BLaER1 treated with 17β-estradiol and CSF1 and Interleukin-3, amounts not matched to agents 10 nM and 100 nM (cell line): ENCODE measurements around the gene PLEKHG3.
A peak's percentile ranks its signal among the peaks of the same experiment; 100 is the strongest.

Source experiments
- H3K27ac ChIP-seq, 11 experiments: shearing (Covaris generic); formaldehyde crosslinking; 2 replicates each; pipeline ENCODE4 v1.8.1; 2022
- H3K27me3 ChIP-seq, 11 experiments: shearing (Covaris generic); formaldehyde crosslinking; 2 replicates each; pipeline ENCODE4 v1.8.1; 2022
- H3K36me3 ChIP-seq, 11 experiments: shearing (Covaris generic); formaldehyde crosslinking; 2 replicates each; pipeline ENCODE4 v1.8.1; 2022
- H3K4me1 ChIP-seq, 10 experiments: shearing (Covaris generic); formaldehyde crosslinking; 2 replicates each; pipeline ENCODE4 v1.8.1; 2022
- H3K4me2 ChIP-seq, 11 experiments: shearing (Covaris generic); formaldehyde crosslinking; 2 replicates each; pipeline ENCODE4 v1.8.1; 2022
- H3K4me3 ChIP-seq, 10 experiments: shearing (Covaris generic); formaldehyde crosslinking; 2 replicates each; pipeline ENCODE4 v1.8.1; 2022
- H3K9ac ChIP-seq, 11 experiments: shearing (Covaris generic); formaldehyde crosslinking; 2 replicates each; pipeline ENCODE4 v1.8.1; 2022
- H3K9me3 ChIP-seq, 11 experiments: shearing (Covaris generic); formaldehyde crosslinking; replicated peaks in 1 of 11; 2 replicates each; pipeline ENCODE4 v1.8.1; 2022
- H4K20me1 ChIP-seq, 11 experiments: shearing (Covaris generic); formaldehyde crosslinking; 2 replicates each; pipeline ENCODE4 v1.8.1; 2022
- Cebpa-rat ChIP-seq, 11 experiments: shearing (Covaris generic); IDR thresholded peaks; 2 replicates each; pipeline ENCODE4 v1.8.1; 2022

Gene PLEKHG3

GRCh38 chr14:64761441-64762043 is 57.3 kb downstream of the PLEKHG3 start:
- peak overlapping the region; percentile 90 to 97 (median 95) for H3K4me2 ChIP-seq
- H3K9ac ChIP-seq, result peak overlapping the region in 4 of 11 experiments; percentile 24 to 75 (median 57); a peak in 4 of 22 replicates
- H3K9me3 ChIP-seq, result no peaks in the 10 kb centered on the region
- no peaks in the 10 kb centered on the region for H3K36me3 ChIP-seq
- H3K27me3 ChIP-seq, result peaks cover 0 to 4% (median 0%) of the 10 kb centered on the region in 11 experiments; a peak in 1 of 22 replicates
- no peaks in the 10 kb centered on the region for H4K20me1 ChIP-seq
- no peak for TF ChIP-seq Cebpa-rat (IDR thresholded peaks at IDR 0.05)
- H3K4me1 ChIP-seq, result peaks cover 35 to 63% (median 56%) of the 10 kb centered on the region in 10 experiments
- H3K4me3 ChIP-seq, result peak overlapping the region in 1 of 10 experiments; percentile 60; a peak in 2 of 20 replicates
- peak overlapping the region in 4 of 11 experiments; percentile 26 to 61 (median 44); a peak in 6 of 22 replicates for H3K27ac ChIP-seq

GRCh38 chr14:64762044-64763034 is 58.1 kb downstream of the PLEKHG3 start:
- H4K20me1 ChIP-seq, result no peaks in the 10 kb centered on the region
- H3K9ac ChIP-seq, result peak overlapping the region in 9 of 11 experiments; percentile 15 to 75 (median 49); a peak in 14 of 22 replicates
- no peak for TF ChIP-seq Cebpa-rat (IDR thresholded peaks at IDR 0.05)
- peak overlapping the region in 9 of 11 experiments; percentile 5 to 71 (median 46); a peak in 14 of 22 replicates for H3K27ac ChIP-seq
- peak overlapping the region; percentile 2 to 60 (median 36); a peak in 15 of 20 replicates for H3K4me3 ChIP-seq
- peak overlapping the region; percentile 90 to 97 (median 95) for H3K4me2 ChIP-seq
- H3K4me1 ChIP-seq, result peaks cover 35 to 63% (median 55%) of the 10 kb centered on the region in 10 experiments
- no peaks in the 10 kb centered on the region for H3K36me3 ChIP-seq
- H3K9me3 ChIP-seq, result no peaks in the 10 kb centered on the region
- peaks cover 0 to 4% (median 0%) of the 10 kb centered on the region in 11 experiments; a peak in 1 of 22 replicates for H3K27me3 ChIP-seq

- Histone ChIP-seq H3K9ac (peak overlapping the region in 7 of 11 experiments; percentile 15 to 75 (median 57); a peak in 13 of 22 replicates), H3K27me3 (peaks cover 0 to 4% (median 0%) of the 10 kb centered on the region in 11 experiments; a peak in 1 of 22 replicates), H3K36me3 (no peaks in the 10 kb centered on the region), H3K9me3 (no peaks in the 10 kb centered on the region), H3K4me1 (peaks cover 35 to 54% (median 47%) of the 10 kb centered on the region in 10 experiments), H3K27ac (peak overlapping the region in 8 of 11 experiments; percentile 0 to 71 (median 56); a peak in 13 of 22 replicates), H3K4me2 (peak overlapping the region; percentile 90 to 97 (median 95)), H3K4me3 (peak overlapping the region in 7 of 10 experiments; percentile 11 to 60 (median 40); a peak in 11 of 20 replicates), H4K20me1 (no peaks in the 10 kb centered on the region)
- no peak for TF ChIP-seq Cebpa-rat (IDR thresholded peaks at IDR 0.05)
Observed at GRCh38 chr14:64763085-64763782, 59.0 kb downstream of the PLEKHG3 start.

DNA sequence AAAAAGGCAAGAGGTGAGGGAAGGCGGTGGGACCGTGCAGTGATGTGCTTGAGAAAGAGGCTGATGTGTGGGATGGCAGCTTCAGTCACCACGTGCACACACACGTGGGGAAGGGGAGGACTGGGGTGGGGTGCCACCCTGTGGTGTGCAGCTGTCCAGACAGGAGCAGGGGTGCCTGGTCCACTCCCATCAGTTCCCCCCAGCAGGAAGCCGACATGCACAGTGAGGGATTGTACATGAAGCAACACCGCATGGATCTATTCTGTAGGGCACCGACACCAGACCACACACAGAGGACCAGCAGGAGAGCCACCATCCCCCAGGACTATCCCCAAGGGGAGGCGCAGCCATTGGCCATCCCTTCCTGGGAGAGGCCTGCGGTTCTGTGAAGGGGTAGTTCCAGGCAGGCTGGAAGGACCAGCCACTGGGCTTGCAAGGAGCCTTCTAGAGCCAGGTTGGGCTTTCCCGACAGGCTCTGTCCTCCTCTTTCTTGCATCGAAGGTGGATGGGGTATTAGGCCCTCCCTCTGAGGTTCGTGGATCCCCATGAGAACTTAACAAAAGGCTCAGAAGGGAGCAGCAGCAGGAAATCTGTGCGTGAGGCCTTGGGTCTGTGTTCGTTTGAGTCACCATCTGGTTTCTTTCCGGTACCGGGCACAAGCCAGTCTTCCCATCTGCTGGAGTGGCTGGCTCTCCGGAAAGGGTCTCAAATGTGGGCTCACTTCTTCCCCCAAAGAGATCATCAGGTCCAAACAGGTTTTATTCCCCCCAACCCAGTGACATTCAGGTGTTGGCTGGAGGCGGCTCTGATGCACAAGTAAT is 59.8 kb downstream of the PLEKHG3 start:
- Histone ChIP-seq H3K4me2 (peak overlapping the region; percentile 90 to 97 (median 95)), H3K36me3 (no peaks in the 10 kb centered on the region), H3K9ac (peak overlapping the region in 9 of 11 experiments; percentile 44 to 75 (median 57); a peak in 17 of 22 replicates), H3K27me3 (peaks cover 0 to 4% (median 0%) of the 10 kb centered on the region in 11 experiments; a peak in 1 of 22 replicates), H4K20me1 (no peaks in the 10 kb centered on the region), H3K27ac (peak overlapping the region in 8 of 11 experiments; percentile 46 to 71 (median 59); a peak in 15 of 22 replicates), H3K4me1 (peaks cover 35 to 50% (median 45%) of the 10 kb centered on the region in 10 experiments), H3K4me3 (peak overlapping the region; percentile 20 to 65 (median 50); a peak in 16 of 20 replicates), H3K9me3 (no peaks in the 10 kb centered on the region)
- TF ChIP-seq Cebpa-rat (IDR thresholded peaks at IDR 0.05), result no peak

- Histone ChIP-seq H3K27ac (peak overlapping the region in 8 of 11 experiments; percentile 46 to 71 (median 59); a peak in 16 of 22 replicates), H3K27me3 (peaks cover 0 to 4% (median 0%) of the 10 kb centered on the region in 11 experiments; a peak in 1 of 22 replicates), H3K4me2 (peak overlapping the region; percentile 90 to 97 (median 95)), H3K9me3 (no peaks in the 10 kb centered on the region), H3K4me1 (peaks cover 35 to 50% (median 45%) of the 10 kb centered on the region in 10 experiments), H3K36me3 (no peaks in the 10 kb centered on the region), H3K4me3 (peak overlapping the region; percentile 20 to 65 (median 50); a peak in 17 of 20 replicates), H4K20me1 (no peaks in the 10 kb centered on the region), H3K9ac (peak overlapping the region in 9 of 11 experiments; percentile 44 to 75 (median 57); a peak in 17 of 22 replicates)
- TF ChIP-seq Cebpa-rat (IDR thresholded peaks at IDR 0.05), result no peak
Observed at GRCh38 chr14:64764641-64765520, 60.7 kb downstream of the PLEKHG3 start.

GRCh38 chr14:64765740-64766302 is 61.6 kb downstream of the PLEKHG3 start:
- Histone ChIP-seq H3K27ac (no peak overlapping the region), H3K9me3 (no peaks in the 10 kb centered on the region), H4K20me1 (no peaks in the 10 kb centered on the region), H3K4me2 (no peak overlapping the region), H3K4me3 (no peak overlapping the region), H3K36me3 (no peaks in the 10 kb centered on the region), H3K9ac (no peak overlapping the region), H3K4me1 (peaks cover 35 to 44% (median 43%) of the 10 kb centered on the region in 10 experiments), H3K27me3 (peaks cover 0 to 4% (median 0%) of the 10 kb centered on the region in 11 experiments; a peak in 1 of 22 replicates)
- no peak for TF ChIP-seq Cebpa-rat (IDR thresholded peaks at IDR 0.05)
